Measurements from ENCODE around the gene SLC41A3.

The SLC41A3 gene

GRCh38 chr3:126013751-126014156, 70.2 kb downstream of the SLC41A3 start:
- Histone ChIP-seq H3K79me2 (ENCODE audit: insufficient read depth, low read length) (no peaks in the 10 kb centered on the region), H3K4me2 (ENCODE audit: low read depth, low read length, poor library complexity, severe bottlenecking) (no peak overlapping the region), H3K9ac (ENCODE audit: low read depth, low read length, poor library complexity, severe bottlenecking) (no peak overlapping the region), H3K27me3 (ENCODE audit: insufficient read depth, low read length, poor library complexity, severe bottlenecking) (no peaks in the 10 kb centered on the region), H3K4me3 (ENCODE audit: low read length, poor library complexity, severe bottlenecking) (no peak overlapping the region), H3K9me2 (replicated peaks; ENCODE audit: low read depth, low read length) (no peaks in the 10 kb centered on the region), H4K20me1 (ENCODE audit: insufficient read depth, low read length, poor library complexity, severe bottlenecking) (no peaks in the 10 kb centered on the region), H2AFZ (ENCODE audit: low read length) (no peak overlapping the region), H3K4me1 (ENCODE audit: insufficient read depth, low read length, poor library complexity, severe bottlenecking) (no peaks in the 10 kb centered on the region), H3F3A (ENCODE audit: low read depth) (no peaks in the 10 kb centered on the region), H3K36me3 (ENCODE audit: insufficient read depth, low read length) (peaks cover 6% of the 10 kb centered on the region; the same call in 1 of the 2 replicates), H3K9me3 (ENCODE audit: insufficient read depth, low read depth, low read length) (no peaks in the 10 kb centered on the region)
- no peak for TF ChIP-seq CTCF (conservative IDR thresholded peaks at IDR 0.05; ENCODE audit: low read length)
- no peak for TF ChIP-seq EZH2phosphoT487 (IDR thresholded peaks at IDR 0.05; ENCODE audit: borderline replicate concordance)

- Histone ChIP-seq H3K4me1 (ENCODE audit: insufficient read depth, low read length, poor library complexity, severe bottlenecking) (no peaks in the 10 kb centered on the region), H3K79me2 (ENCODE audit: insufficient read depth, low read length) (no peaks in the 10 kb centered on the region), H3K36me3 (ENCODE audit: insufficient read depth, low read length) (peaks cover 17% of the 10 kb centered on the region; the same call in 1 of the 2 replicates), H3K9ac (ENCODE audit: low read depth, low read length, poor library complexity, severe bottlenecking) (no peak overlapping the region), H3K27me3 (ENCODE audit: insufficient read depth, low read length, poor library complexity, severe bottlenecking) (no peaks in the 10 kb centered on the region), H3K9me2 (replicated peaks; ENCODE audit: low read depth, low read length) (no peaks in the 10 kb centered on the region), H3K4me3 (ENCODE audit: low read length, poor library complexity, severe bottlenecking) (no peak overlapping the region), H3K4me2 (ENCODE audit: low read depth, low read length, poor library complexity, severe bottlenecking) (no peak overlapping the region), H3K9me3 (ENCODE audit: insufficient read depth, low read depth, low read length) (no peaks in the 10 kb centered on the region), H3F3A (ENCODE audit: low read depth) (no peaks in the 10 kb centered on the region), H2AFZ (ENCODE audit: low read length) (no peak overlapping the region), H4K20me1 (ENCODE audit: insufficient read depth, low read length, poor library complexity, severe bottlenecking) (no peaks in the 10 kb centered on the region)
- no peak for TF ChIP-seq EZH2phosphoT487 (IDR thresholded peaks at IDR 0.05; ENCODE audit: borderline replicate concordance)
- no peak for TF ChIP-seq CTCF (conservative IDR thresholded peaks at IDR 0.05; ENCODE audit: low read length)
Observed at GRCh38 chr3:126009181-126009580, 74.7 kb downstream of the SLC41A3 start.

GRCh38 chr3:126008219-126008618, 75.7 kb downstream of the SLC41A3 start:
- Histone ChIP-seq H3K9me2 (replicated peaks; ENCODE audit: low read depth, low read length) (no peaks in the 10 kb centered on the region), H3K79me2 (ENCODE audit: insufficient read depth, low read length) (no peaks in the 10 kb centered on the region), H3K9me3 (ENCODE audit: insufficient read depth, low read depth, low read length) (no peaks in the 10 kb centered on the region), H3K9ac (ENCODE audit: low read depth, low read length, poor library complexity, severe bottlenecking) (no peak overlapping the region), H3K27me3 (ENCODE audit: insufficient read depth, low read length, poor library complexity, severe bottlenecking) (no peaks in the 10 kb centered on the region), H3K4me3 (ENCODE audit: low read length, poor library complexity, severe bottlenecking) (no peak overlapping the region), H2AFZ (ENCODE audit: low read length) (no peak overlapping the region), H3F3A (ENCODE audit: low read depth) (no peaks in the 10 kb centered on the region), H4K20me1 (ENCODE audit: insufficient read depth, low read length, poor library complexity, severe bottlenecking) (no peaks in the 10 kb centered on the region), H3K4me2 (ENCODE audit: low read depth, low read length, poor library complexity, severe bottlenecking) (no peak overlapping the region), H3K4me1 (ENCODE audit: insufficient read depth, low read length, poor library complexity, severe bottlenecking) (no peaks in the 10 kb centered on the region), H3K36me3 (ENCODE audit: insufficient read depth, low read length) (peaks cover 17% of the 10 kb centered on the region; the same call in 1 of the 2 replicates)
- TF ChIP-seq CTCF (conservative IDR thresholded peaks at IDR 0.05; ENCODE audit: low read length) (no peak), EZH2phosphoT487 (IDR thresholded peaks at IDR 0.05; ENCODE audit: borderline replicate concordance) (no peak)

Measured in Loucy (cell line).